Astrocyte (in vitro differentiated cells and primary cell): Measurements from ENCODE around the gene ZFAND4.

ENCODE experiments used
- CTCF ChIP-seq: IDR thresholded peaks from 2 replicates; pipeline ENCODE4 v1.5.1; 2011; ENCODE audit warnings: low read depth, mild to moderate bottlenecking, inconsistent platforms, low read length, moderate library complexity; ENCODE audit not compliant: insufficient read depth
- EZH2 ChIP-seq: IDR thresholded peaks from 2 replicates; pipeline ENCODE4 v1.6.1; 2012; ENCODE audit warnings: mild to moderate bottlenecking, low read length, inconsistent platforms; ENCODE audit not compliant: insufficient read depth

GRCh38 chr10:45566415-45566814, 106.2 kb downstream of the ZFAND4 start:
- no peak for TF ChIP-seq CTCF
- no peak for TF ChIP-seq EZH2
